GM12865 (cell line): ENCODE data around the gene PRR12.

Experiments
- DNase-seq: peaks from one replicate; pipeline ENCODE4 v3.0.0; 2010; ENCODE audit warnings: low read depth
- H3K4me3 ChIP-seq: 2 replicates; pipeline ENCODE4 v1.5.1; 2011; ENCODE audit warnings: mild to moderate bottlenecking, low read depth, low read length, control low read depth
- TF ChIP-seq, protein P1 (sequence below): IDR thresholded peaks from 2 replicates; pipeline ENCODE4 v1.5.1; 2011; ENCODE audit warnings: low read length, control low read depth, low read depth, inconsistent platforms; ENCODE audit not compliant: insufficient read depth; ENCODE audit errors: missing control alignments

PRR12 gene

DNA sequence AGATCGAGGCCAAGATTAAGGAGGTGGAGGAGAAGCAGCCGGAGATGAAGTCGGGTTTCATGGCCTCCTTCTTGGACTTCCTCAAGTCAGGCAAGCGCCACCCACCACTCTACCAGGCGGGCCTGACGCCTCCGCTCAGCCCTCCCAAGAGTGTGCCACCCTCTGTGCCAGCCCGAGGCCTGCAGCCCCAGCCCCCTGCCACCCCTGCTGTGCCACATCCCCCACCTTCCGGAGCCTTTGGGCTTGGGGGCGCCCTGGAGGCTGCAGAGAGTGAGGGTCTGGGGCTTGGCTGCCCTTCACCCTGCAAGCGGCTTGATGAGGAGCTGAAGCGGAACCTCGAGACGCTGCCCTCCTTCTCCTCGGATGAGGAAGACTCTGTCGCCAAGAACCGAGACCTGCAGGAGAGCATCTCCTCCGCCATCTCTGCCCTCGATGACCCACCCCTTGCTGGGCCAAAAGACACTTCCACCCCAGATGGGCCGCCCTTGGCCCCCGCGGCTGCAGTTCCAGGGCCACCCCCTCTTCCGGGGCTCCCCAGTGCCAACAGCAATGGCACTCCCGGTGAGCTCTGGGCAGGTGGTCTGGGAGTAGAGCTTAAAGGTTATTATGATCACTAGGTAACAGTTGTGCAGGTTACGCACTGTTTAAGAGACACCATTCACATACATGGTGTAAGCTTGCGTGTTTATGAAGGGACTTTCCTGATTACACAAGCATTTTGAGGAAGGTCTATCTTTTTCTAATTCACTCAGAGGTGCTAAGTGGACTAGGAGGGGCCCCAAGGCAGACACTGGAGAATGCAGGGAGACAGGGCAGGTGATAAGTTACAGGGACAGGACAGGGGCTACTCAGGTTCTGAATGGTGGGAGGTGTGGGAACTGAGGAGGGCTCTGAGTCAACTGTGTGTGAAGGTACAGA, 8.7 kb downstream of the PRR12 start:
- no peak for DNase-seq
- TF ChIP-seq, protein P1, sequence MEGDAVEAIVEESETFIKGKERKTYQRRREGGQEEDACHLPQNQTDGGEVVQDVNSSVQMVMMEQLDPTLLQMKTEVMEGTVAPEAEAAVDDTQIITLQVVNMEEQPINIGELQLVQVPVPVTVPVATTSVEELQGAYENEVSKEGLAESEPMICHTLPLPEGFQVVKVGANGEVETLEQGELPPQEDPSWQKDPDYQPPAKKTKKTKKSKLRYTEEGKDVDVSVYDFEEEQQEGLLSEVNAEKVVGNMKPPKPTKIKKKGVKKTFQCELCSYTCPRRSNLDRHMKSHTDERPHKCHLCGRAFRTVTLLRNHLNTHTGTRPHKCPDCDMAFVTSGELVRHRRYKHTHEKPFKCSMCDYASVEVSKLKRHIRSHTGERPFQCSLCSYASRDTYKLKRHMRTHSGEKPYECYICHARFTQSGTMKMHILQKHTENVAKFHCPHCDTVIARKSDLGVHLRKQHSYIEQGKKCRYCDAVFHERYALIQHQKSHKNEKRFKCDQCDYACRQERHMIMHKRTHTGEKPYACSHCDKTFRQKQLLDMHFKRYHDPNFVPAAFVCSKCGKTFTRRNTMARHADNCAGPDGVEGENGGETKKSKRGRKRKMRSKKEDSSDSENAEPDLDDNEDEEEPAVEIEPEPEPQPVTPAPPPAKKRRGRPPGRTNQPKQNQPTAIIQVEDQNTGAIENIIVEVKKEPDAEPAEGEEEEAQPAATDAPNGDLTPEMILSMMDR: no peak
- H3K4me3 ChIP-seq: no peak overlapping the region

DNA sequence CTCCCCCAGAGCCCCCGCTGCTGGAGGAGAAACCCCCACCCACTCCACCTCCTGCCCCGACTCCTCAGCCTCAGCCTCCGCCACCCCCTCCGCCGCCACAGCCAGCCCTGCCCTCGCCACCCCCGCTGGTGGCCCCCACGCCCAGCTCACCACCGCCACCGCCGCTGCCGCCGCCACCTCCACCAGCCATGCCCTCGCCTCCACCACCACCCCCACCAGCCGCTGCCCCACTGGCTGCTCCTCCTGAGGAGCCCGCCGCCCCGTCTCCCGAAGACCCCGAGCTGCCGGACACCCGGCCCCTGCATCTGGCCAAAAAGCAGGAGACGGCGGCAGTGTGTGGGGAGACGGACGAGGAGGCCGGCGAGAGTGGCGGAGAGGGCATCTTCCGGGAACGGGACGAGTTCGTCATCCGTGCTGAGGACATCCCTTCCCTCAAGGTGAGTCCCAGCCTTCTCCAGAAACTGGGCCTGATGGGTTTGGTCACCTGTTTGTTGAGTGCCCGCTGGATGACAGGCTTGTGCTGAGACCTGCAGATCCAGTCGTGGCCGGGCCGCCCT, 10.6 kb downstream of the PRR12 start:
- TF ChIP-seq, protein P1: no peak
- H3K4me3 ChIP-seq: no peak overlapping the region
- DNase-seq: no peak

DNA sequence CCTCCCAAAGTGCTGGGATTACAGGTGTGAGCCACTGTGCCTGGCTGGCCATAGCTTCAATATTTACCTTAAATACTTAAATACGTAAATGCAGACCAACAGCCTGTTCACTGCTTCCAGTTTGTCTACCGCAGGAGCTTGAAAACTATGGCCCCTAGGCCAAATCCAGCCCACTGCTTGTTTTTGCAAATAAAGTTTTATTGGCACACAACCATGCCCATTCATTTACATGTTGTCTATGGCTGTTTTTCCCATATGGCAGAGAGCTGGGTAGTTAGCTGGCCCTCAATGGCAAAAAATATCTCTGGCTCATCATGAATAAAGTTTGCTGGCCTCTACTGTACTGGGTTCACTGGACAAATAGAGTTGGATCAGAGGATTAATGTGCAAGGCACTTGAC, 11.8 kb downstream of the PRR12 start:
- DNase-seq: no peak
- no peak overlapping the region for H3K4me3 ChIP-seq

DNA sequence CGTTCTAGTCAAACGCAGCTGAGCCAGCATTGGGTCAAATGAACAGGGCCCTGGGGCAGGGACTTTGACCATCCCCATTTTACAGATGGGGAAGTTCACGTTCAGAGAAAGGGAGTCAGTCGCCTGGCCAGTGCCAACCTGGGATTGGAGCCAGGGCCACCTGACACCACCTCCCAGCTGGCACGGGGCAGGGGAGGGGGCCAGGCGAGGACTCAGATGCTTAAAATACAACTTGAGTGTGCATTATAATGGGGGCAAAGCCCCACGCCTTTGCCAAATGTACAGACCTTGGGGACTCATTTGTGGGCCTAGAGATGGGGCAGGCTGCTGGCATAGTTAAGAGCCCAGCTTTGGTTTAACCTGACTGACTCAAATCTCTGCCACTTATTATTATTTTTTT, 14.6 kb downstream of the PRR12 start:
- DNase-seq: no peak
- H3K4me3 ChIP-seq: no peak overlapping the region
- TF ChIP-seq, protein P1: no peak

More for the DNA sequence above, 11.8 kb downstream of the PRR12 start:
- TF ChIP-seq, protein P1: no peak

DNA sequence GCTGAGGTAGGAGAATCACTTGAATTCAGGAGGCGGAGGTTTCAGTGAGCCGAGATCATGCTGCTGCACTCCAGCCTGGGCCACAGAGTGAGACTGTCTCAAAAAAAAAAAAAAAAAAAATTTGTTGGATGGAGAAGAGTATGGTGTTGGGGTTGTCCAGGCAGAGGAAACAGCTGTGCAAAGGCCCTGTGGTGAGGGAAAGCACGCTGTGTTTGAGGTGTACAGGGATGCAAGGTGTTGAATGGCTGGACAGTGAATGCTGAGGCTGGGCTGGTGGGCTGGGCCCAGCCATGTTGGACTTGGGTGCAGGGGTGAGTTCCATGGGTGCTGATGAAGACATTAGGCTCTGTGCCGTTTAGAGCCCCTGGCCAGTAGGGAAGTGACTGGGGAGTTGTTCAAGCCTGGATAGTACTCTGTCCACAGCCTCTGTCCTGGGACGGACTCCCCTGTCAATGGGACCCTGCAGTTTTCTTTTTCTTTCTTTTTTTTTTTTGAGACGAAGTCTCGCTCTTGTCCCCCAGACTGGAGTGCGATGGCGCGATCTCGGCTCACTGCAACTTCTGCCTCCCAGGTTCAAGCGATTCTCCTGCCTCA, 18.6 kb downstream of the PRR12 start:
- DNase-seq: no peak
- TF ChIP-seq, protein P1: no peak
- H3K4me3 ChIP-seq: no peak overlapping the region

DNA sequence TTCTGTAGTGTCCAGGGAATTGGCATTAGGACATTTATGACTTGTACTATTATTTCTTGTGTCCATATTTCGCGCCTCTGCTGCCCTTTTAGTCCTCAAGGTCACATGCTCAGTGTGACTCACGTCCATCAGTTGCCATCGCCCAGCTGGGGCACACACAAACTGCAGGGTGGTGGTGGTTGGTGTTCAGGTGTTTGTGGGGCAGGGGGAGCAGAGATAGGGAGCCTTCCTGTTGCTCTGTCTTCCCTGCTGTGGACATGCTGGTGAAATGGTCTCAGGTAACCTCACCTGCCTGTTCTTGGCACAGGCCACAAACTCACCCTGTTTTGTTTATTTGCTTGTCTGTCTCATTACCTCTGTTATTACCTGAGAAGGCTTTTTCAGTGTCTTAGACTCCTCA, 22.4 kb downstream of the PRR12 start:
- no peak for DNase-seq
- TF ChIP-seq, protein P1: no peak
- H3K4me3 ChIP-seq: no peak overlapping the region
